GM12878 (cell line): ENCODE results near the gene ETV6. TPM values are rescaled to one million over a fixed set of nuclear protein-coding genes. Genes with fewer than 3 reads are reported as not detected.

Experiments
- ATAC-seq: fragments of 200-7000 bp; cut with Tn5 transposase; 3 replicates; pipeline ENCODE4 v1.9.1; 2020; ENCODE audit warnings: mild to moderate bottlenecking, moderate library complexity
- BruUV-seq: library from RNA; stranded (reverse); fragments of 400-500 nt; replicated peaks from 2 replicates; lab custom pipeline; 2021; lab: Mats Ljungman, UMichigan
- CTCF ChIA-PET: fragments of 300-600 bp; sonication (Branson Sonifier 250); formaldehyde crosslinking; extraction: SDS; loops from one replicate; lab custom pipeline; 2021; ENCODE audit warnings: inconsistent platforms; lab: Yijun Ruan, JAX
- POLR2A ChIA-PET: fragments of 350-600 bp; formaldehyde crosslinking; extraction: SDS; loops from one replicate; lab custom pipeline; 2021; ENCODE audit warnings: inconsistent platforms; lab: Charles Lee
- RAD21 ChIA-PET: fragments of 300-600 bp; sonication (Branson Sonifier 250); formaldehyde crosslinking; loops from one replicate; lab custom pipeline; 2023; ENCODE audit warnings: antibody characterized with exemption; ENCODE audit not compliant: unreplicated experiment; lab: Charles Lee
- SMC1A ChIA-PET: fragments of 300-600 bp; sonication (Branson Sonifier 250); formaldehyde crosslinking; loops from one replicate; lab custom pipeline; 2023; ENCODE audit not compliant: unreplicated experiment, uncharacterized antibody; lab: Charles Lee
- DNase-seq: peaks from one replicate; pipeline ENCODE4 v3.0.0-alpha.2; 2011; ENCODE audit warnings: low read depth, low spot score
- FAIRE-seq: peaks from 3 replicates; lab custom pipeline; 2011; peaks lifted over from hg19 to GRCh38; lab: Jason Lieb, UNC
- H2AFZ ChIP-seq: 2 replicates; pipeline ENCODE4 v1.6.0; 2011; ENCODE audit warnings: low read depth, low read length, control low read depth; ENCODE audit not compliant: control insufficient read depth
- H3K27ac ChIP-seq: 2 replicates; pipeline ENCODE4 v1.5.1; 2011; ENCODE audit warnings: control low read depth; ENCODE audit not compliant: control insufficient read depth, insufficient read depth
- H3K27me3 ChIP-seq, 2 experiments: replicated peaks in 1 of 2; 2 replicates each; pipeline versions ENCODE4 v1.6.0 to v1.6.1; 2011; ENCODE audit warnings: low read length in 1 of 2; ENCODE audit not compliant: control insufficient read depth in 2 of 2, insufficient read depth in 2 of 2
- H3K36me3 ChIP-seq, 2 experiments: 2 replicates each; pipeline ENCODE4 v1.5.1; 2011; ENCODE audit warnings: low read length in 1 of 2; ENCODE audit not compliant: control insufficient read depth in 2 of 2, insufficient read depth in 2 of 2
- H3K4me1 ChIP-seq: 2 replicates; pipeline ENCODE4 v1.6.1; 2011; ENCODE audit warnings: mild to moderate bottlenecking, low read length, moderate library complexity, mixed read lengths; ENCODE audit not compliant: control insufficient read depth, insufficient read depth
- H3K4me2 ChIP-seq: 2 replicates; pipeline ENCODE4 v1.6.0; 2011; ENCODE audit warnings: control low read depth; ENCODE audit not compliant: control insufficient read depth, insufficient read depth
- H3K4me3 ChIP-seq: fragments of 200-600 bp; sonication (generic); 2 replicates; pipeline ENCODE4 v1.5.1; 2016
- H3K79me2 ChIP-seq: 2 replicates; pipeline ENCODE4 v1.6.0; 2011; ENCODE audit warnings: low read length; ENCODE audit not compliant: control insufficient read depth, insufficient read depth
- H3K9ac ChIP-seq: 2 replicates; pipeline ENCODE4 v1.8.0; 2011; ENCODE audit warnings: low read length, control low read depth, mixed read lengths; ENCODE audit not compliant: control insufficient read depth, insufficient read depth
- H3K9me3 ChIP-seq: replicated peaks from 3 replicates; pipeline ENCODE4 v1.5.1; 2011; ENCODE audit warnings: mild to moderate bottlenecking, low read length; ENCODE audit not compliant: control insufficient read depth, insufficient read depth
- H4K20me1 ChIP-seq: 2 replicates; pipeline ENCODE4 v1.6.0; 2011; ENCODE audit not compliant: control insufficient read depth, insufficient read depth
- JUND ChIP-seq: IDR thresholded peaks from 2 replicates; pipeline ENCODE4 v1.6.1; 2012; ENCODE audit warnings: low read depth, mild to moderate bottlenecking, low read length, improper control_type of control experiment, moderate library complexity
- NR2C1 ChIP-seq: fragments of 450-650 bp; IDR thresholded peaks from 2 replicates; pipeline ENCODE4 v1.6.1; 2017; ENCODE audit warnings: antibody characterized with exemption, mild to moderate bottlenecking, moderate library complexity
- WGBS: methylation state at CpG from one replicate; pipeline ENCODE4 v1.1.6; 2016; ENCODE audit warnings: low lambda C conversion rate; ENCODE audit not compliant: insufficient replicate concordance, insufficient coverage; ENCODE audit errors: missing lambda C conversion rate; 5-methylcytosine and 5-hydroxymethylcytosine counted together
- in situ Hi-C: fragments of 300-500 bp; cut with MboI; formaldehyde crosslinking; loops from 9 replicates; pipeline ENCODE4 v1.14.3; 2018; ENCODE audit warnings: mixed read lengths
- intact Hi-C: fragments of 100-400 bp; cut with micrococcal nuclease; formaldehyde crosslinking; loops from one replicate; pipeline ENCODE4 v1.14.2; 2022; ENCODE audit not compliant: unreplicated experiment
- polyA plus RNA-seq, 11 experiments: library from polyadenylated mRNA; depleted of rRNA in 4 of 11; unstranded in 6 of 11; stranded (reverse) in 5 of 11; fragments of >200 nt; fragmentation: Nextera tagmentation in 4 of 11; fragmentation: Illumina TruSeq in 1 of 11; extraction: Ambion mirVana in 4 of 11; extraction: Trizol in 1 of 11; gene quantifications; 1 replicate in 1 of 11; 2 replicates in 10 of 11; pipeline versions ENCODE4 v1.2.1 to v1.2.3, GENCODE V29; 2011 to 2016; ENCODE audit warnings: inconsistent platforms in 2 of 11, missing spikeins in 2 of 11, low read depth in 1 of 11
- total RNA-seq, 4 experiments: library from RNA; depleted of rRNA in 3 of 4; stranded (reverse); fragments of >200 nt in 3 of 4; fragmentation: Illumina TruSeq in 1 of 4; extraction: Trizol in 1 of 4; gene quantifications; 2 replicates each; pipeline versions ENCODE4 v1.2.1 to v1.2.3, GENCODE V29; 2013 to 2021
- TF ChIP-seq, protein P1 (sequence below): IDR thresholded peaks from 2 replicates; pipeline ENCODE4 v1.6.1; 2011; ENCODE audit warnings: borderline replicate concordance, low read depth, mild to moderate bottlenecking, moderate library complexity, mixed read lengths, low read length; ENCODE audit not compliant: insufficient read depth; ENCODE audit errors: extremely low read length
- TF ChIP-seq, protein P2 (sequence below): IDR thresholded peaks from 2 replicates; pipeline ENCODE4 v1.6.1; 2012; ENCODE audit warnings: improper control_type of control experiment, low read depth, low read length; ENCODE audit not compliant: insufficient replicate concordance

The ETV6 gene
- total and polyA plus RNA-seq, 10 of the 15 experiments (the other 5 are each of a cell fraction or from before 2014, with no cell fraction given), result 6.6 to 74.8 (median 24.6) TPM

GRCh38 chr12:11829764-11830194 lies 180.3 kb downstream of the ETV6 start:
- H3K9me3 ChIP-seq, result no peaks in the 10 kb centered on the region; the same call in 2 of the 3 replicates
- ChIA-PET CTCF (interaction anchor here (0.8 to 5.4 kb wide), 6 partner anchors 10 to 261 kb away, joined by 3 to 35 read pairs (median 4); no protein-coding TSS in a partner anchor), POLR2A (interaction anchor here (0.8 to 1.7 kb wide), 11 partner anchors 10 to 250 kb away, joined by 3 to 10 read pairs (median 4); no protein-coding TSS in a partner anchor), RAD21 (interaction anchor here (0.8 to 9.5 kb wide), 20 partner anchors 17 to 250 kb away, joined by 3 to 86 read pairs (median 4); partner anchors contain the start of genes BCL2L14 and ETV6), SMC1A (interaction anchor here (0.8 to 9.8 kb wide), 21 partner anchors 9 to 249 kb away, joined by 3 to 140 read pairs (median 8); no protein-coding TSS in a partner anchor)
- in situ Hi-C loops (loop anchor here (5.0 kb wide), 1 partner anchor 177 kb away; no protein-coding TSS in a partner anchor), intact Hi-C loops (no loop called here)
- peak overlapping the region; percentile 33 for H3K9ac ChIP-seq
- peak overlapping the region; percentile 86 for H3K27ac ChIP-seq
- peaks cover 63% of the 10 kb centered on the region for H3K4me1 ChIP-seq
- BruUV-seq, result no TSS peak
- DNase-seq (no peak), FAIRE-seq (no peak), ATAC-seq (peak; percentile 3)
- H3K36me3 ChIP-seq, result peaks cover 14 to 19% of the 10 kb centered on the region in 2 experiments
- H4K20me1 ChIP-seq, result no peaks in the 10 kb centered on the region
- peaks cover 67% of the 10 kb centered on the region for H3K79me2 ChIP-seq
- TF ChIP-seq NR2C1 (0 out of 2 replicates have a peak, but pooled peaks have one; percentile 4), JUND (no peak)
- TF ChIP-seq, protein P1, sequence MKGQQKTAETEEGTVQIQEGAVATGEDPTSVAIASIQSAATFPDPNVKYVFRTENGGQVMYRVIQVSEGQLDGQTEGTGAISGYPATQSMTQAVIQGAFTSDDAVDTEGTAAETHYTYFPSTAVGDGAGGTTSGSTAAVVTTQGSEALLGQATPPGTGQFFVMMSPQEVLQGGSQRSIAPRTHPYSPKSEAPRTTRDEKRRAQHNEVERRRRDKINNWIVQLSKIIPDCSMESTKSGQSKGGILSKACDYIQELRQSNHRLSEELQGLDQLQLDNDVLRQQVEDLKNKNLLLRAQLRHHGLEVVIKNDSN, result no peak
- TF ChIP-seq, protein P2, sequence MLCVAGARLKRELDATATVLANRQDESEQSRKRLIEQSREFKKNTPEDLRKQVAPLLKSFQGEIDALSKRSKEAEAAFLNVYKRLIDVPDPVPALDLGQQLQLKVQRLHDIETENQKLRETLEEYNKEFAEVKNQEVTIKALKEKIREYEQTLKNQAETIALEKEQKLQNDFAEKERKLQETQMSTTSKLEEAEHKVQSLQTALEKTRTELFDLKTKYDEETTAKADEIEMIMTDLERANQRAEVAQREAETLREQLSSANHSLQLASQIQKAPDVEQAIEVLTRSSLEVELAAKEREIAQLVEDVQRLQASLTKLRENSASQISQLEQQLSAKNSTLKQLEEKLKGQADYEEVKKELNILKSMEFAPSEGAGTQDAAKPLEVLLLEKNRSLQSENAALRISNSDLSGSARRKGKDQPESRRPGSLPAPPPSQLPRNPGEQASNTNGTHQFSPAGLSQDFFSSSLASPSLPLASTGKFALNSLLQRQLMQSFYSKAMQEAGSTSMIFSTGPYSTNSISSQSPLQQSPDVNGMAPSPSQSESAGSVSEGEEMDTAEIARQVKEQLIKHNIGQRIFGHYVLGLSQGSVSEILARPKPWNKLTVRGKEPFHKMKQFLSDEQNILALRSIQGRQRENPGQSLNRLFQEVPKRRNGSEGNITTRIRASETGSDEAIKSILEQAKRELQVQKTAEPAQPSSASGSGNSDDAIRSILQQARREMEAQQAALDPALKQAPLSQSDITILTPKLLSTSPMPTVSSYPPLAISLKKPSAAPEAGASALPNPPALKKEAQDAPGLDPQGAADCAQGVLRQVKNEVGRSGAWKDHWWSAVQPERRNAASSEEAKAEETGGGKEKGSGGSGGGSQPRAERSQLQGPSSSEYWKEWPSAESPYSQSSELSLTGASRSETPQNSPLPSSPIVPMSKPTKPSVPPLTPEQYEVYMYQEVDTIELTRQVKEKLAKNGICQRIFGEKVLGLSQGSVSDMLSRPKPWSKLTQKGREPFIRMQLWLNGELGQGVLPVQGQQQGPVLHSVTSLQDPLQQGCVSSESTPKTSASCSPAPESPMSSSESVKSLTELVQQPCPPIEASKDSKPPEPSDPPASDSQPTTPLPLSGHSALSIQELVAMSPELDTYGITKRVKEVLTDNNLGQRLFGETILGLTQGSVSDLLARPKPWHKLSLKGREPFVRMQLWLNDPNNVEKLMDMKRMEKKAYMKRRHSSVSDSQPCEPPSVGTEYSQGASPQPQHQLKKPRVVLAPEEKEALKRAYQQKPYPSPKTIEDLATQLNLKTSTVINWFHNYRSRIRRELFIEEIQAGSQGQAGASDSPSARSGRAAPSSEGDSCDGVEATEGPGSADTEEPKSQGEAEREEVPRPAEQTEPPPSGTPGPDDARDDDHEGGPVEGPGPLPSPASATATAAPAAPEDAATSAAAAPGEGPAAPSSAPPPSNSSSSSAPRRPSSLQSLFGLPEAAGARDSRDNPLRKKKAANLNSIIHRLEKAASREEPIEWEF, result no peak
- H3K4me3 ChIP-seq, result no peak overlapping the region
- no peak overlapping the region; the same call in 1 of the 2 replicates for H3K4me2 ChIP-seq
- no peaks in the 10 kb centered on the region for H3K27me3 ChIP-seq
- H2AFZ ChIP-seq, result no peak overlapping the region
- WGBS, result 87% methylated on average over 4 of the region's 4 CpGs
